ENCODE data around the gene COL16A1. TPM values are rescaled to one million over a fixed set of nuclear protein-coding genes. Genes with fewer than 3 reads are reported as not detected.
A peak's percentile ranks its signal among the peaks of the same experiment; 100 is the strongest.

Gene COL16A1
- total RNA-seq, 1 donor from 2014 or later, result 0.67 TPM

- Mint-ChIP-seq H3K4me1 (ENCODE audit: low read depth) (peaks cover 19% of the 10 kb centered on the region), H3K9me3 (ENCODE audit: low read depth) (no peaks in the 10 kb centered on the region), H3K36me3 (ENCODE audit: insufficient read depth) (no peaks in the 10 kb centered on the region), H3K4me3 (ENCODE audit: low read depth) (peak overlapping the region; percentile 53), H3K27ac (no peak overlapping the region), H3K27me3 (peaks cover 49% of the 10 kb centered on the region)
- no peak for DNase-seq (ENCODE audit: low spot score, unreplicated experiment)
- TF ChIP-seq CTCF (IDR thresholded peaks at IDR 0.05; ENCODE audit: unreplicated experiment), result no peak
Observed at GRCh38 chr1:31715873-31716220, 12.0 kb upstream of the COL16A1 start.

GRCh38 chr1:31715087-31715872, 11.5 kb upstream of the COL16A1 start:
- TF ChIP-seq CTCF (IDR thresholded peaks at IDR 0.05; ENCODE audit: unreplicated experiment), result peak; percentile 78
- H3K4me1 Mint-ChIP-seq (ENCODE audit: low read depth), result peaks cover 17% of the 10 kb centered on the region
- peak overlapping the region; percentile 91 for H3K27ac Mint-ChIP-seq
- H3K4me3 Mint-ChIP-seq (ENCODE audit: low read depth), result peak overlapping the region; percentile 72
- no peaks in the 10 kb centered on the region for H3K36me3 Mint-ChIP-seq (ENCODE audit: insufficient read depth)
- peak; percentile 64 for DNase-seq (ENCODE audit: low spot score, unreplicated experiment)
- peaks cover 49% of the 10 kb centered on the region for H3K27me3 Mint-ChIP-seq
- H3K9me3 Mint-ChIP-seq (ENCODE audit: low read depth), result no peaks in the 10 kb centered on the region

- H3K36me3 Mint-ChIP-seq (ENCODE audit: insufficient read depth), result no peaks in the 10 kb centered on the region
- peak; percentile 26 for DNase-seq (ENCODE audit: low spot score, unreplicated experiment)
- H3K4me3 Mint-ChIP-seq (ENCODE audit: low read depth), result peak overlapping the region; percentile 59
- peaks cover 49% of the 10 kb centered on the region for H3K27me3 Mint-ChIP-seq
- TF ChIP-seq CTCF (IDR thresholded peaks at IDR 0.05; ENCODE audit: unreplicated experiment), result peak; percentile 52
- H3K9me3 Mint-ChIP-seq (ENCODE audit: low read depth), result no peaks in the 10 kb centered on the region
- peak overlapping the region; percentile 16 for H3K27ac Mint-ChIP-seq
- peaks cover 17% of the 10 kb centered on the region for H3K4me1 Mint-ChIP-seq (ENCODE audit: low read depth)
Observed at GRCh38 chr1:31714442-31715086, 10.7 kb upstream of the COL16A1 start.

GRCh38 chr1:31712630-31713029, 8.8 kb upstream of the COL16A1 start:
- H3K36me3 Mint-ChIP-seq (ENCODE audit: insufficient read depth), result no peaks in the 10 kb centered on the region
- no peak overlapping the region for H3K4me3 Mint-ChIP-seq (ENCODE audit: low read depth)
- H3K27ac Mint-ChIP-seq, result no peak overlapping the region
- peaks cover 51% of the 10 kb centered on the region for H3K27me3 Mint-ChIP-seq
- peaks cover 17% of the 10 kb centered on the region for H3K4me1 Mint-ChIP-seq (ENCODE audit: low read depth)
- no peak for TF ChIP-seq CTCF (IDR thresholded peaks at IDR 0.05; ENCODE audit: unreplicated experiment)
- H3K9me3 Mint-ChIP-seq (ENCODE audit: low read depth), result no peaks in the 10 kb centered on the region
- DNase-seq (ENCODE audit: low spot score, unreplicated experiment), result no peak

GRCh38 chr1:31712068-31712467, 8.3 kb upstream of the COL16A1 start:
- DNase-seq (ENCODE audit: low spot score, unreplicated experiment), result no peak
- no peak overlapping the region for H3K27ac Mint-ChIP-seq
- TF ChIP-seq CTCF (IDR thresholded peaks at IDR 0.05; ENCODE audit: unreplicated experiment), result no peak
- peaks cover 51% of the 10 kb centered on the region for H3K27me3 Mint-ChIP-seq
- H3K36me3 Mint-ChIP-seq (ENCODE audit: insufficient read depth), result no peaks in the 10 kb centered on the region
- no peaks in the 10 kb centered on the region for H3K9me3 Mint-ChIP-seq (ENCODE audit: low read depth)
- no peak overlapping the region for H3K4me3 Mint-ChIP-seq (ENCODE audit: low read depth)
- peaks cover 17% of the 10 kb centered on the region for H3K4me1 Mint-ChIP-seq (ENCODE audit: low read depth)
